ENCODE measurements around the gene MICALL1. TPM values are rescaled to one million over a fixed set of nuclear protein-coding genes. Genes with fewer than 3 reads are reported as not detected.

Gene MICALL1
- total and polyA plus RNA-seq, 4 experiments from 2014 or later = 0.77 to 31.0 (median 17.6) TPM

DNA sequence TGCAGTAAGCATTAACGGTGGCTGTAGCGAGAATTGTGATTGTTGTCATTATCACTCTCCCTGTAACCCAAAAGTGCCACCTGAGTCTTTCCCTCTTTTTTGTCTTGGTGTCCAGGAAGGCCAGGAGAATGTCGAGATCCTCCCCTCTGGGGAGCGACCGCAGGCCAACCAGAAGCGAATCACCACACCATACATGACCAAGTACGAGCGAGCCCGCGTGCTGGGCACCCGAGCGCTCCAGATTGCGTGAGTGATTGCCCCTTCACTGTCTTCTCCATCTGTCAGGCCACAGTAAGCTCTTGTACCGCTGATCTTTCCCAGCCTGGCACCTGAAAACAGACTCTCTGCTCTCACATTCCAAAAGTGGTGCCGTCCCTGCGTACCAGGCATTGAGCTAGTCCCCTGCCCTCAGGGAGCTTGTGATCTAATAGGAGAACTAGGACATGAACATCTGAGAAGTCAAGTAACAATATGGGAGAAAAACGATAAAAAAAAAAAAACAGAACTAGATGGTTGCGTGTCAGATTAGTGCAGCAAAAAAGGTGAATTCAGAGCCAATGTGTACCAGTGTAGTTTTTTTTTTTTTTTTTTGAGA is 53.2 kb downstream of the MICALL1 start:
- ChIA-PET POLR2A (ENCODE audit: partially characterized antibody) (interaction anchor here (0.8 kb wide), 1 partner anchor 141 kb away, joined by 3 read pairs; no protein-coding TSS in a partner anchor), CTCF (ENCODE audit: partially characterized antibody) (interaction anchor here (1.2 to 2.3 kb wide), 4 partner anchors 25 to 142 kb away, joined by 3 to 9 read pairs (median 6); partner anchors contain the start of gene MICALL1)
- H3K27ac Mint-ChIP-seq = no peak overlapping the region
- H3K27me3 Mint-ChIP-seq = no peaks in the 10 kb centered on the region
- peaks cover 49 to 54% of the 10 kb centered on the region in 2 donors for H3K36me3 Mint-ChIP-seq
- Histone ChIP-seq H3K4me3 (ENCODE audit: low read length in 2 of 2) (no peak overlapping the region), H3K27ac (ENCODE audit: low read depth, low read length) (no peak overlapping the region), H3K27me3 (ENCODE audit: insufficient read depth, low read length) (no peaks in the 10 kb centered on the region), H3K4me1 (ENCODE audit: insufficient read depth, low read length) (peaks cover 7% of the 10 kb centered on the region), H3K9me3 (ENCODE audit: control insufficient read depth in 1 of 2, low read length in 2 of 2) (no peaks in the 10 kb centered on the region), H3K36me3 (ENCODE audit: insufficient read depth, low read length) (peaks cover 42% of the 10 kb centered on the region)
- no peak for DNase-seq
- peaks cover 0 to 2% (median 0%) of the 10 kb centered on the region in 8 donors for H3K9me3 Mint-ChIP-seq
- H3K4me1 Mint-ChIP-seq = peaks cover 23 to 35% (median 32%) of the 10 kb centered on the region in 4 donors
- no peak overlapping the region for H3K4me3 Mint-ChIP-seq
- intact Hi-C loops (cut with micrococcal nuclease) = no loop called here

DNA sequence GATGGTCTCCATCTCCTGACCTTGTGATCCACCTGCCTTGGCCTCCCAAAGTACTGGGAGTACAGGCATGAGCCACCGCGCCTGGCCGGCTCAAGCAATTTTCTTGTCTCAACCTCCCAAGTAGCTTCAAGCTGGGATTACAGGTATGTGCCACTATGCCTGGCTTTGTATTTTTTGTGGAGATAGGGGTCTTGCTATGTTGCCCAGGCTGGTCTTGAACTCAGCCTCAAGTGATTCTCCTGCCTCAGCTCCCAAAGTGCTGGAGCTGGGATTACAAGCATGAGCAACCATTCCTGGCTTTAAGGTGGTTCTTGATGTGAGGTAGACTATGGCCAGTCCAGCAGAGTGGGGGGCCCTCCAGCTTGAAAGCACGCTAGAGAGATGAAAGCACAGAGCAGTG is 55.0 kb downstream of the MICALL1 start:
- Histone ChIP-seq H3K9me3 (ENCODE audit: control insufficient read depth in 1 of 2, low read length in 2 of 2) (no peaks in the 10 kb centered on the region), H3K36me3 (ENCODE audit: insufficient read depth, low read length) (peaks cover 42% of the 10 kb centered on the region), H3K4me3 (ENCODE audit: low read length in 2 of 2) (no peak overlapping the region), H3K27me3 (ENCODE audit: insufficient read depth, low read length) (no peaks in the 10 kb centered on the region), H3K27ac (ENCODE audit: low read depth, low read length) (no peak overlapping the region), H3K4me1 (ENCODE audit: insufficient read depth, low read length) (no peaks in the 10 kb centered on the region)
- CTCF ChIA-PET (ENCODE audit: partially characterized antibody) = interaction anchor here (1.2 to 1.8 kb wide), 2 partner anchors 8 to 143 kb away, joined by 3 to 7 read pairs; partner anchors contain the start of genes C22orf23 and POLR2F
- peaks cover 55 to 59% of the 10 kb centered on the region in 2 donors for H3K36me3 Mint-ChIP-seq
- POLR2A ChIA-PET (ENCODE audit: partially characterized antibody) = interaction anchor here (1.1 kb wide), 1 partner anchor 142 kb away, joined by 3 read pairs; no protein-coding TSS in a partner anchor
- intact Hi-C loops (cut with micrococcal nuclease) = no loop called here
- H3K27ac Mint-ChIP-seq = peak overlapping the region in 2 of 7 donors; percentile 38 to 50
- H3K9me3 Mint-ChIP-seq = peaks cover 0 to 2% (median 0%) of the 10 kb centered on the region in 8 donors
- H3K4me3 Mint-ChIP-seq = no peak overlapping the region
- H3K4me1 Mint-ChIP-seq = peaks cover 15 to 29% (median 27%) of the 10 kb centered on the region in 4 donors
- no peaks in the 10 kb centered on the region for H3K27me3 Mint-ChIP-seq
- DNase-seq = no peak

DNA sequence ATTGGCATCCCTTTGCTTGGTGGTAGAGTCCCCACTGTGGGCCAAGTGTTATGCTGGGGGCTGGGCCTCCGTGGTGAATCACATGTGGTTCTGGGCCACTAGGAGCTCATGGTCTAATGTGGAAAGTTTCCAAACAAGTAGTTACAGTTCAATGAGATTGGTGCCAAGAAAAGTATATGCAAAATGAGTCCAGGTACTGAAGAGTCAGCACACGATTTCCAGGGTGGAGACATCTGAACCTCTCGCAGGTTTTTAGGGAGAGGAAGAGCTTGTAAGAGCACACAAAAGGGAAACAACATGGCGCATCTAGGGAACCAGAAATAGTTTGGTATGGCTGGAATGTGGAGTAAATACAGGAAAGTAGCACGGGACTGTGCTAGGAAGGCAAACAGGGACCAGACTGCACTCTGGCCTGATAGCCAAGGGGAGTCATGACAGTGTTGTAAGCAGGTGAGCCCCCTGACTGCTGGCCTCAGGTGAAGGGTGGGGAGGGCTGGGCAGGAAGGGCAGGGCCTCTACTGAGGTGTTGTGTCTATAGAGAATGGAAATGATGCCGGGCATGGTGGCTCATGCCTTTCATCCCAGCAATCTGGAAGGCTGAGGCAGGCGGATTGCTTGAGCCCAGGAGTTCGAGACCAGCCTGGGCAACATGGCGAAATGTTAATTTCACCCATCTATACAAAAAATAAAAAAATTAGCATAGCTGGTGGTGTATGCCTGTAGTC is 60.0 kb downstream of the MICALL1 start:
- Histone ChIP-seq H3K27me3 (ENCODE audit: insufficient read depth, low read length) (no peaks in the 10 kb centered on the region), H3K9me3 (ENCODE audit: control insufficient read depth in 1 of 2, low read length in 2 of 2) (no peaks in the 10 kb centered on the region), H3K4me1 (ENCODE audit: insufficient read depth, low read length) (no peaks in the 10 kb centered on the region), H3K27ac (ENCODE audit: low read depth, low read length) (no peak overlapping the region), H3K36me3 (ENCODE audit: insufficient read depth, low read length) (peaks cover 33% of the 10 kb centered on the region), H3K4me3 (ENCODE audit: low read length in 2 of 2) (no peak overlapping the region)
- intact Hi-C loops (cut with micrococcal nuclease) = loop anchor here (1.0 kb wide), 3 partner anchors 32 to 149 kb away; no protein-coding TSS in a partner anchor
- POLR2A ChIA-PET (ENCODE audit: partially characterized antibody) = interaction anchor here (0.6 kb wide), 1 partner anchor 13 kb away, joined by 3 read pairs; the partner anchor contains the start of genes C22orf23 and POLR2F
- Mint-ChIP-seq H3K4me3 (no peak overlapping the region), H3K9me3 (no peaks in the 10 kb centered on the region), H3K27ac (no peak overlapping the region), H3K27me3 (no peaks in the 10 kb centered on the region), H3K36me3 (peaks cover 41 to 57% of the 10 kb centered on the region in 2 donors), H3K4me1 (peaks cover 5 to 10% (median 6%) of the 10 kb centered on the region in 4 donors)
- DNase-seq = no peak
- CTCF ChIA-PET (ENCODE audit: partially characterized antibody) = interaction anchor here (0.8 to 4.6 kb wide), 16 partner anchors 10 to 427 kb away, joined by 3 to 49 read pairs (median 5); partner anchors contain the start of genes C22orf23, MICALL1 and POLR2F

DNA sequence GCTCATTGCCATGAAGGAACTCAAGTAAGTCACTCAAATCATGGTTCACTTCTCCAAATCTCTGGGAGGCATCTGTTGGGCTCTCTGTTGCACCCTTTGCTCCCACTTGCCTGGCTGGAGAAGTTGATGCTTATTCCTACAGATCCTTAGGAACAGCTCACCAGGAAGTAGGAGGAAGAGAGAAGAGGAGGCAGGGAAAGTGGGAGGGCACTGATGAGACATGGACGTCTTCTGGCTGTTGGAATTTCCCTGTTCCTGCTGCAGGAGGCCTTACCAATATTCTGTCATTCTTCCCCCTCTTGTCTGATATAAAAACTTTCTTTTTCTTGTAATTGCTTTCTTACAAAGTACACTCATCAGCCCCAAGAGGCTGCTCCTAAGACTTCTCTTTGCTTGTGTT is 61.0 kb downstream of the MICALL1 start:
- intact Hi-C loops (cut with micrococcal nuclease) = no loop called here
- H3K36me3 ChIP-seq (ENCODE audit: insufficient read depth, low read length) = peaks cover 22% of the 10 kb centered on the region

GRCh38 chr22:37967637-37968451 is 61.7 kb downstream of the MICALL1 start:
- H3K36me3 Mint-ChIP-seq = peaks cover 28 to 49% of the 10 kb centered on the region in 2 donors
- ChIA-PET POLR2A (ENCODE audit: partially characterized antibody) (interaction anchor here (1.2 kb wide), 1 partner anchor 15 kb away, joined by 3 read pairs; the partner anchor contains the start of genes C22orf23 and POLR2F), CTCF (ENCODE audit: partially characterized antibody) (interaction anchor here (4.6 kb wide), 1 partner anchor 149 kb away, joined by 49 read pairs; no protein-coding TSS in a partner anchor)
- H3K4me1 ChIP-seq (ENCODE audit: insufficient read depth, low read length) = no peaks in the 10 kb centered on the region
- DNase-seq = no peak
- no peaks in the 10 kb centered on the region for H3K27me3 ChIP-seq (ENCODE audit: insufficient read depth, low read length)
- H3K36me3 ChIP-seq (ENCODE audit: insufficient read depth, low read length) = peaks cover 20% of the 10 kb centered on the region
- intact Hi-C loops (cut with micrococcal nuclease) = no loop called here
- no peaks in the 10 kb centered on the region for H3K9me3 Mint-ChIP-seq
- H3K4me1 Mint-ChIP-seq = peaks cover 5 to 10% (median 7%) of the 10 kb centered on the region in 4 donors
- H3K27ac ChIP-seq (ENCODE audit: low read depth, low read length) = no peak overlapping the region
- no peaks in the 10 kb centered on the region for H3K27me3 Mint-ChIP-seq
- no peaks in the 10 kb centered on the region for H3K9me3 ChIP-seq (ENCODE audit: control insufficient read depth in 1 of 2, low read length in 2 of 2)
- no peak overlapping the region for H3K4me3 Mint-ChIP-seq
- no peak overlapping the region for H3K27ac Mint-ChIP-seq
- H3K4me3 ChIP-seq (ENCODE audit: low read length in 2 of 2) = no peak overlapping the region

More for the DNA sequence above, 61.0 kb downstream of the MICALL1 start:
- ChIA-PET POLR2A (ENCODE audit: partially characterized antibody) (interaction anchor here (1.2 kb wide), 1 partner anchor 14 kb away, joined by 3 read pairs; the partner anchor contains the start of genes C22orf23 and POLR2F), CTCF (ENCODE audit: partially characterized antibody) (interaction anchor here (0.9 to 4.6 kb wide), 2 partner anchors 83 to 149 kb away, joined by 3 to 49 read pairs; no protein-coding TSS in a partner anchor)
- DNase-seq = no peak
- Histone ChIP-seq H3K27ac (ENCODE audit: low read depth, low read length) (no peak overlapping the region), H3K9me3 (ENCODE audit: control insufficient read depth in 1 of 2, low read length in 2 of 2) (no peaks in the 10 kb centered on the region), H3K4me3 (ENCODE audit: low read length in 2 of 2) (no peak overlapping the region), H3K27me3 (ENCODE audit: insufficient read depth, low read length) (no peaks in the 10 kb centered on the region), H3K4me1 (ENCODE audit: insufficient read depth, low read length) (no peaks in the 10 kb centered on the region)
- H3K9me3 Mint-ChIP-seq = no peaks in the 10 kb centered on the region
- peaks cover 5 to 10% (median 6%) of the 10 kb centered on the region in 4 donors for H3K4me1 Mint-ChIP-seq
- H3K36me3 Mint-ChIP-seq = peaks cover 31 to 52% of the 10 kb centered on the region in 2 donors
- H3K27me3 Mint-ChIP-seq = no peaks in the 10 kb centered on the region
- H3K27ac Mint-ChIP-seq = no peak overlapping the region
- H3K4me3 Mint-ChIP-seq = no peak overlapping the region

DNA sequence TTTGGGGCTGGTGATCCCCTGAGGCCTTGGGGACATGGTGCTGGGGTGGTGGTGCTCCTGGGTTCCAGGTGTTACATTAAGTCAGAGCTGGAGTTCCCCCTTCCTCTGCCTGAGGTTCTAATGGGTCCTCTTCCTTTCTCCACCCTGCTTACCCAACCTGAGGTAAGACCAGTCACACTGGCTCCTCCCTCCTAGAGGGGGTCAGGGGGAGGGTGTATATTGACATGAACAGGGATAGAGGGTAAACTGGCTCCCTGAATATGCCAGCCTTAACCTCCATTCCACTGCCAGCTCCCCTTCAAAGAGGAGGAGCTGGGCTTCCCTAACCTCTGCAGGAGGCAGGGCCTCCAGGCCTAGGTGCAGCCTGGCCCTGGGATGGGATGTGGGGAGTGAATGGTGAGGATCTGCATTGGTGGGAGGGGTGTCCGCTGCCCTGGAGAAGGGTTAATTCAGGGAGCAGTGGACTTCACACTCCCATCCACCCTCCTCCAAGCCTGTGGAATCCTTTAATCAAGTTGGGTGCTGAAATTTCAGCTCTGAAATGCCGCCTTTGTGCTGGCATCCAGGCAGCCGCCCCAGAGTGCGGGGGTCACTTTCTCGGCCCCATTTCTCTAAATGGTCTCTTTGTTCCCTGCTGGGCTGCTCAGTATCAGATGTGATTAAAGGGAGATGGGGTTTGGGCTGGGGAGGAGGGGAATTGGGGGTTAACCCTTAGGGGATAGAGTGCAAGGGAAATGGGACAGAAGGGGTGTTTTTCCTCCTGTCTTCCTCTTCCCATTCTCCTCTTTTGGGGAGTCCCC is 62.6 kb downstream of the MICALL1 start:
- Histone ChIP-seq H3K27ac (ENCODE audit: low read depth, low read length) (no peak overlapping the region), H3K36me3 (ENCODE audit: insufficient read depth, low read length) (peaks cover 20% of the 10 kb centered on the region), H3K4me3 (ENCODE audit: low read length in 2 of 2) (no peak overlapping the region), H3K27me3 (ENCODE audit: insufficient read depth, low read length) (no peaks in the 10 kb centered on the region), H3K9me3 (ENCODE audit: control insufficient read depth in 1 of 2, low read length in 2 of 2) (no peaks in the 10 kb centered on the region), H3K4me1 (ENCODE audit: insufficient read depth, low read length) (no peaks in the 10 kb centered on the region)
- no peak overlapping the region for H3K27ac Mint-ChIP-seq
- H3K4me3 Mint-ChIP-seq = no peak overlapping the region
- H3K4me1 Mint-ChIP-seq = peaks cover 5 to 10% (median 7%) of the 10 kb centered on the region in 4 donors
- no peaks in the 10 kb centered on the region for H3K9me3 Mint-ChIP-seq
- H3K36me3 Mint-ChIP-seq = peaks cover 28 to 47% of the 10 kb centered on the region in 2 donors
- H3K27me3 Mint-ChIP-seq = no peaks in the 10 kb centered on the region
- intact Hi-C loops (cut with micrococcal nuclease) = no loop called here
- ChIA-PET CTCF (ENCODE audit: partially characterized antibody) (interaction anchor here (4.6 kb wide), 1 partner anchor 150 kb away, joined by 49 read pairs; no protein-coding TSS in a partner anchor), POLR2A (ENCODE audit: partially characterized antibody) (no interaction called here)
- no peak for DNase-seq

Data from CD4-positive, alpha-beta memory T cell (primary cell).